SK-MEL-5 (cell line): ENCODE data around the gene DNASE1. TPM values are rescaled to one million over a fixed set of nuclear protein-coding genes. Genes with fewer than 3 reads are reported as not detected.

Source experiments
- total RNA-seq: library from RNA; depleted of rRNA; stranded (reverse); fragments of >200 nt; shearing (Covaris generic); gene quantifications from 2 replicates; pipeline ENCODE4 v1.2.3, GENCODE V29; 2014; rRNA removed

The DNASE1 gene
- total RNA-seq, 1 experiment from 2014 or later: 3.9 TPM

Other genes with a start within 250 kb of the DNASE1 start
- 2.8 and 3.1 TPM in 2 replicates for gene ZNF597, start 211.2 kb upstream of the DNASE1 start, total RNA-seq
- 4.7 and 5.2 TPM in 2 replicates for gene NAA60, start 211.0 kb upstream of the DNASE1 start, total RNA-seq
- gene C16orf90, start 159.2 kb upstream of the DNASE1 start, total RNA-seq: not detected in 2 replicates
- 19.0 and 23.6 TPM in 2 replicates for gene CLUAP1, start 153.7 kb upstream of the DNASE1 start, total RNA-seq
- not detected in 2 replicates for gene NLRC3, start 77.3 kb upstream of the DNASE1 start, total RNA-seq
- gene SLX4, start 43.1 kb upstream of the DNASE1 start, total RNA-seq: 1.8 and 2.0 TPM in 2 replicates
- 98.7 and 105 TPM in 2 replicates for gene TRAP1, start 62.8 kb downstream of the DNASE1 start, total RNA-seq
- 6.0 and 8.6 TPM in 2 replicates for gene CREBBP, start 226.0 kb downstream of the DNASE1 start, total RNA-seq